T-helper 1 cell treated with Interleukin-12 subunit alpha and Interleukin-12 subunit beta and Interleukin-4 antibody, amounts not matched to agents 30 ng/mL and 1 ng/mL, for 36 hours (primary cell): ENCODE results near the gene PSMD7. TPM values are rescaled to one million over a fixed set of nuclear protein-coding genes. Genes with fewer than 3 reads are reported as not detected.
"Not testable (repeated sequence)": the region's sequence is repeated elsewhere in the genome, so short reads cannot be mapped to it uniquely, and the experiment has no call there.

ENCODE experiments used
- intact Hi-C: fragments of 100-400 bp; cut with micrococcal nuclease; formaldehyde crosslinking; loops from one replicate; pipeline ENCODE4 v1.15.1; 2024
- total RNA-seq: library from RNA; stranded (reverse); gene quantifications from 2 replicates; pipeline ENCODE4 v1.2.3, GENCODE V29; 2022

PSMD7 gene
- total RNA-seq, 1 donor from 2014 or later: 114 TPM

GRCh38 chr16:74296104-74296431 lies 546 bp upstream of the PSMD7 start:
- intact Hi-C loops: loop anchor here (1.0 to 5.0 kb wide), 8 partner anchors 72 to 1631 kb away; partner anchors contain the start of genes CFDP1, GLG1, KARS1 and TERF2IP

- intact Hi-C loops: loop anchor here (2.0 to 5.0 kb wide), 4 partner anchors 310 to 1632 kb away; partner anchors contain the start of genes CFDP1, GLG1 and TMEM231
Observed at GRCh38 chr16:74297145-74297665, 591 bp downstream of the PSMD7 start.

GRCh38 chr16:74298104-74298503 lies 1.5 kb downstream of the PSMD7 start:
- intact Hi-C loops: loop anchor here (5.0 kb wide), 2 partner anchors 309 to 1134 kb away; partner anchors contain the start of genes CFDP1 and GLG1

GRCh38 chr16:74302341-74302740 lies 5.7 kb downstream of the PSMD7 start:
- intact Hi-C loops: loop anchor here (10.0 kb wide), 1 partner anchor 132 kb away; no protein-coding TSS in a partner anchor

GRCh38 chr16:74304164-74304834 lies 7.7 kb downstream of the PSMD7 start:
- intact Hi-C loops: loop anchor here (10.0 kb wide), 1 partner anchor 131 kb away; no protein-coding TSS in a partner anchor

- intact Hi-C loops: loop anchor here (10.0 kb wide), 1 partner anchor 130 kb away; no protein-coding TSS in a partner anchor
Observed at GRCh38 chr16:74304835-74305176, 8.2 kb downstream of the PSMD7 start.

GRCh38 chr16:74305281-74305680 lies 8.7 kb downstream of the PSMD7 start:
- intact Hi-C loops: loop anchor here (10.0 kb wide), 1 partner anchor 130 kb away; no protein-coding TSS in a partner anchor

- intact Hi-C loops: loop anchor here (10.0 kb wide), 1 partner anchor 129 kb away; no protein-coding TSS in a partner anchor
Observed at GRCh38 chr16:74305978-74306784, 9.6 kb downstream of the PSMD7 start.

GRCh38 chr16:74307383-74307782 lies 10.8 kb downstream of the PSMD7 start:
- intact Hi-C loops: loop anchor here (10.0 kb wide), 1 partner anchor 127 kb away; no protein-coding TSS in a partner anchor

- intact Hi-C loops: loop anchor here (1.0 to 10.0 kb wide), 2 partner anchors 19 to 125 kb away; no protein-coding TSS in a partner anchor
Observed at GRCh38 chr16:74309789-74310781, 13.5 kb downstream of the PSMD7 start.

- intact Hi-C loops: no loop called here
Observed at GRCh38 chr16:74315059-74315458, 18.4 kb downstream of the PSMD7 start.

- intact Hi-C loops: no loop called here
Observed at GRCh38 chr16:74320707-74321106, 24.1 kb downstream of the PSMD7 start.

- intact Hi-C loops: no loop called here
Observed at GRCh38 chr16:74321356-74321755, 24.7 kb downstream of the PSMD7 start.

GRCh38 chr16:74322301-74322710 lies 25.7 kb downstream of the PSMD7 start:
- intact Hi-C loops: no loop called here

- intact Hi-C loops: not testable (repeated sequence)
Observed at GRCh38 chr16:74324777-74325176, 28.2 kb downstream of the PSMD7 start.

- intact Hi-C loops: no loop called here
Observed at GRCh38 chr16:74325641-74326040, 29.0 kb downstream of the PSMD7 start.

GRCh38 chr16:74328346-74328745 lies 31.7 kb downstream of the PSMD7 start:
- intact Hi-C loops: not testable (repeated sequence)

- intact Hi-C loops: not testable (repeated sequence)
Observed at GRCh38 chr16:74332469-74332868, 35.9 kb downstream of the PSMD7 start.

- intact Hi-C loops: not testable (repeated sequence)
Observed at GRCh38 chr16:74337506-74337905, 40.9 kb downstream of the PSMD7 start.

- intact Hi-C loops: not testable (repeated sequence)
Observed at GRCh38 chr16:74339226-74339625, 42.6 kb downstream of the PSMD7 start.
